Stimulated activated memory B cell treated with anti-CD40 and anti-IgM and Interleukin-4, amounts not matched to agents 10 μg/mL and 1 μg/mL and 100 μg/mL, for 72 hours (primary cell): ENCODE data around the gene IQCE.

Experiments used
- ATAC-seq: fragments of 150-1000 bp; cut with Tn5 transposase; 2 replicates; pipeline ENCODE4 v1.10.0; 2021
- H3K27ac Mint-ChIP-seq: one replicate; pipeline ENCODE4 v1.8.0; 2022; ENCODE audit warnings: mild to moderate bottlenecking, mixed read lengths
- H3K27me3 Mint-ChIP-seq: one replicate; pipeline ENCODE4 v1.8.0; 2022; ENCODE audit warnings: mixed read lengths
- H3K36me3 Mint-ChIP-seq: one replicate; pipeline ENCODE4 v1.8.0; 2022; ENCODE audit warnings: mixed read lengths
- H3K4me1 Mint-ChIP-seq: one replicate; pipeline ENCODE4 v1.8.0; 2022; ENCODE audit warnings: mixed read lengths
- H3K4me3 Mint-ChIP-seq: one replicate; pipeline ENCODE4 v1.8.0; 2022; ENCODE audit warnings: mild to moderate bottlenecking, moderate library complexity, mixed read lengths
- H3K9me3 Mint-ChIP-seq: one replicate; pipeline ENCODE4 v1.8.0; 2022; ENCODE audit warnings: mixed read lengths

The IQCE gene

DNA sequence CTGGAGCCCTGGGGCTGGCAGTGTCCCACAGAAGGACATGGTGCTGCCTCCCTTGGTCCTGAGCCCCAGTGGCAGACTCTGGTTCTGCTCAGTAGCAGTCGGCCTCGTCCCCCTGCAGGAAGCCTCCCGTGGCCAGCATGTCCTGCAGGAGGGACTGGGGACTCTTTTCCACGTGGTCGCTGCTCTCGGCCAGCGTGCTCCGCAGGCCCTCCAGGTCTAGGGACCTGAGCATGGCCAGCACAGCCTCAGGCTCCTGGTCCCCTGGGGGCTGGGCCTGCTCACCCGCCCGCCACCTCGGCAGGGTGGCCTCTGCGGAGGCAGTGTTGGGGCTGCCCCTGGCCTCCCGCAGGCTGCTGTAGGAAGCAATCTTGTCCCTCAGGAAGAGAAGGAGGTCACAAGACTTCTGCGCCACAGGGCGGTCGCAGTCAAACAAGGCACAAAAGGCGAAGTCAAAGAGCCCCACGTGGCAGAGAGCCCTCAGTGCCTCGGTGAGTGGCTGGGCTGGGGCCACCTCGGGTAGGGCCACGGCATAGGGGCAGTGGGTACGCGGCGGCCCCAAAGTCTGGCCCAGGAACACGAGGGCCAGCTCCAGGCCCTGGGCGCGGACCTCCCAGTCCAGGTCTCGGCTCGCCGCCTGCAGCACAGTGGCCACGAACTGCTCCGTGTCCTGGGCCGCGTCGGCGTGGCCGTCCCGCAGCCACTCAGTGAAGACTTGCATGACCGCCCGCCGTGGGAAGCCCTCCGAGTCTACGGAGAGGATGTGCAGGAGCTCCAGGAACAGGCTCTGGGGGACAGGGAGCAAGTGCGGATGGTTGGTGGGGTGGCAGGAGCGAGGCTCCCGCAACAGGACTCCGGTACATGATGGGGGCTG, 20.6 kb upstream of the IQCE start:
- H3K36me3 Mint-ChIP-seq = peaks cover 4% of the 10 kb centered on the region
- no peaks in the 10 kb centered on the region for H3K4me1 Mint-ChIP-seq
- ATAC-seq = peak; percentile 40
- no peaks in the 10 kb centered on the region for H3K9me3 Mint-ChIP-seq
- no peak overlapping the region for H3K4me3 Mint-ChIP-seq
- no peak overlapping the region for H3K27ac Mint-ChIP-seq
- no peaks in the 10 kb centered on the region for H3K27me3 Mint-ChIP-seq

GRCh38 chr7:2539031-2539911, 19.5 kb upstream of the IQCE start:
- Mint-ChIP-seq H3K4me3 (no peak overlapping the region), H3K9me3 (no peaks in the 10 kb centered on the region), H3K36me3 (peaks cover 15% of the 10 kb centered on the region), H3K27me3 (no peaks in the 10 kb centered on the region), H3K4me1 (peaks cover 9% of the 10 kb centered on the region), H3K27ac (no peak overlapping the region)
- ATAC-seq = no peak

DNA sequence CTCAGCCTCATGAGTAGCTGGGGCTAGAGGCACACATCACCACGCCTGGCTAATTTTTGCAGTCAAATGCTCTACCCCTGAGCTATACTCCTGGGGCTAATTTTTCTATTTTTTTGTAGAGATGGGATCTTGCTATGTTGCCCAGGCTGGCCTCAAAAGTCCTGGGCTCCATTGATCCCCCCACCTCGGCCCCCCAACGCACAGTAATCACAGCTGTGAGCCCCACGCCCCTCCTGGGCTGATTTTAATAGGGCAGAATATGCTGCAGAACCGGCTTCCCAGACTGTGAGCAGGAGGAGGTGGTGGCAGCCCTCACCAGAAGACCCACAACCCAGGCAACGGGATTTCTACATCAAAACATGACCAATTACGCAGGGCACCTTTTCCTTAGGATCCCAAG, 18.6 kb upstream of the IQCE start:
- Mint-ChIP-seq H3K27ac (no peak overlapping the region), H3K9me3 (no peaks in the 10 kb centered on the region), H3K27me3 (no peaks in the 10 kb centered on the region), H3K4me1 (peaks cover 13% of the 10 kb centered on the region), H3K4me3 (no peak overlapping the region), H3K36me3 (peaks cover 21% of the 10 kb centered on the region)
- ATAC-seq = no peak

DNA sequence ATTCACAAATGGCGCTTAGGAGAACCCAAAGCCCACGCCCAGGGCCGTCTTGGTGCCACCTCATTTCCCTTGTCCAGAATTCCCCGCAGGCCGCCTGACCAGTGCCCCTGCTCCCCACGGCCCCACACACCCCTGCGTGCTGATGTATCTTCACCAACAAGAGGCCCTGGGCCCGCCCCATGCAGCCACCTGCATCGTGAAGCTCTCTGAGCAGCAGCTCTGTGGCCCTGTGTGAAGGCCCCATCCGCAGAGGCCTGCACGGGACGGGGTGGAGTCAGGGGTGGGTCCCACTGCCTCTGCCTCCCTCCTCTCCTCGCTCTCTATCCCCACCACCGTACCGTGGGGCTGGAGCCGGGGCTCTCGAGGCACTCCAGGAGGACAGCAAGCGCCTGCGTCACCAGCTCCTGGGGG, 18.1 kb upstream of the IQCE start:
- peaks cover 13% of the 10 kb centered on the region for H3K4me1 Mint-ChIP-seq
- no peaks in the 10 kb centered on the region for H3K9me3 Mint-ChIP-seq
- peaks cover 21% of the 10 kb centered on the region for H3K36me3 Mint-ChIP-seq
- no peak overlapping the region for H3K27ac Mint-ChIP-seq
- no peak overlapping the region for H3K4me3 Mint-ChIP-seq
- no peak for ATAC-seq
- no peaks in the 10 kb centered on the region for H3K27me3 Mint-ChIP-seq

- no peak for ATAC-seq
- no peak overlapping the region for H3K27ac Mint-ChIP-seq
- no peaks in the 10 kb centered on the region for H3K27me3 Mint-ChIP-seq
- H3K36me3 Mint-ChIP-seq = peaks cover 21% of the 10 kb centered on the region
- no peaks in the 10 kb centered on the region for H3K9me3 Mint-ChIP-seq
- peaks cover 13% of the 10 kb centered on the region for H3K4me1 Mint-ChIP-seq
- no peak overlapping the region for H3K4me3 Mint-ChIP-seq
Measured at GRCh38 chr7:2541291-2542010, 17.3 kb upstream of the IQCE start.

GRCh38 chr7:2542011-2542915, 16.5 kb upstream of the IQCE start:
- peaks cover 27% of the 10 kb centered on the region for H3K36me3 Mint-ChIP-seq

GRCh38 chr7:2542916-2543871, 15.6 kb upstream of the IQCE start:
- Mint-ChIP-seq H3K27me3 (no peaks in the 10 kb centered on the region), H3K9me3 (no peaks in the 10 kb centered on the region), H3K4me3 (no peak overlapping the region), H3K4me1 (peaks cover 13% of the 10 kb centered on the region), H3K36me3 (peaks cover 34% of the 10 kb centered on the region), H3K27ac (no peak overlapping the region)
- no peak for ATAC-seq

More at GRCh38 chr7:2542011-2542915, 16.5 kb upstream of the IQCE start:
- ATAC-seq = no peak
- no peaks in the 10 kb centered on the region for H3K27me3 Mint-ChIP-seq
- no peak overlapping the region for H3K4me3 Mint-ChIP-seq
- H3K27ac Mint-ChIP-seq = no peak overlapping the region
- peaks cover 13% of the 10 kb centered on the region for H3K4me1 Mint-ChIP-seq
- no peaks in the 10 kb centered on the region for H3K9me3 Mint-ChIP-seq

GRCh38 chr7:2544541-2545188, 14.1 kb upstream of the IQCE start:
- H3K9me3 Mint-ChIP-seq = no peaks in the 10 kb centered on the region

DNA sequence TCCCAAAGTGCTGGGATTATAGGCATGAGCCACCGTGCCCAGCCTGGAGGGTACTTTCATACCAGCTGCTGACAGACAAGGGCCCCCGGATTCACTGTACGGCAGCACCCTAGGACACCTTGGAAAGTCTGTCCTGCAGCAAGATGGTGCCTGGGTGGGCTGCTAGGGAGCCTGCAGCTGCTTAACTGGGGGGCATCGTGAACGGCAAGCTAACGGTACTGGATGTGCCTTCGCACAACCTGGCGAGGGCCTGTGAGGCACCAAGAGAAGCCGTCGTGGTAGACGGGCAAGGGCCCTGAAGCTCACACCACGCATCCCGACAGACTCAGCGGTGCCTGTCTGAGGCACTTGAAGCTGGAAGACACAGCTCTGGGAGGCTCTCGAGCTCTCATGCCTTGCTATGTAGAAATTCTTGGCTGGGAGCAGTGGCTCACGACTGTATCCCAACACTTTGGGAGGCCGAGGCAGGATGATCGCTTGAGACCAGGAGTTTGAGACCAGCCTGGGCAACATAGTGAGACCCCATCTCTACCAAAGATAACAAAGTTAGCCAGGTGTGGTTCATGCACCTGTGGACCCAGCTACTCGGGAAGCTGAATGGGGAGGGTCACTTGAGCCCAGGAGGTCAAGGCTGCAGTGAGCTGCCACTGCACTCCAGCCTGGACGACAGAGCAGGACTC, 12.9 kb upstream of the IQCE start:
- H3K4me1 Mint-ChIP-seq = peaks cover 27% of the 10 kb centered on the region
- H3K4me3 Mint-ChIP-seq = no peak overlapping the region
- H3K27me3 Mint-ChIP-seq = no peaks in the 10 kb centered on the region
- peaks cover 50% of the 10 kb centered on the region for H3K36me3 Mint-ChIP-seq
- no peak overlapping the region for H3K27ac Mint-ChIP-seq
- ATAC-seq = no peak
- H3K9me3 Mint-ChIP-seq = no peaks in the 10 kb centered on the region

More at GRCh38 chr7:2544541-2545188, 14.1 kb upstream of the IQCE start:
- Mint-ChIP-seq H3K27ac (no peak overlapping the region), H3K4me3 (no peak overlapping the region), H3K4me1 (peaks cover 20% of the 10 kb centered on the region), H3K36me3 (peaks cover 43% of the 10 kb centered on the region), H3K27me3 (no peaks in the 10 kb centered on the region)
- ATAC-seq = no peak

GRCh38 chr7:2546776-2547586, 11.8 kb upstream of the IQCE start:
- no peak for ATAC-seq
- Mint-ChIP-seq H3K27ac (no peak overlapping the region), H3K4me1 (peaks cover 27% of the 10 kb centered on the region), H3K27me3 (no peaks in the 10 kb centered on the region), H3K36me3 (peaks cover 51% of the 10 kb centered on the region), H3K9me3 (no peaks in the 10 kb centered on the region), H3K4me3 (no peak overlapping the region)

GRCh38 chr7:2551418-2551817, 7.4 kb upstream of the IQCE start:
- H3K9me3 Mint-ChIP-seq = no peaks in the 10 kb centered on the region
- no peak for ATAC-seq
- H3K36me3 Mint-ChIP-seq = peaks cover 37% of the 10 kb centered on the region
- no peak overlapping the region for H3K27ac Mint-ChIP-seq
- no peaks in the 10 kb centered on the region for H3K27me3 Mint-ChIP-seq
- peaks cover 35% of the 10 kb centered on the region for H3K4me1 Mint-ChIP-seq
- H3K4me3 Mint-ChIP-seq = no peak overlapping the region

- H3K9me3 Mint-ChIP-seq = no peaks in the 10 kb centered on the region
- H3K4me1 Mint-ChIP-seq = peaks cover 35% of the 10 kb centered on the region
- H3K36me3 Mint-ChIP-seq = peaks cover 24% of the 10 kb centered on the region
- ATAC-seq = no peak
- H3K27me3 Mint-ChIP-seq = no peaks in the 10 kb centered on the region
- no peak overlapping the region for H3K27ac Mint-ChIP-seq
- no peak overlapping the region for H3K4me3 Mint-ChIP-seq
Measured at GRCh38 chr7:2553108-2553507, 5.7 kb upstream of the IQCE start.
